PC-9 (cell line): Measurements from ENCODE around the gene PLCB3. TPM values are rescaled to one million over a fixed set of nuclear protein-coding genes. Genes with fewer than 3 reads are reported as not detected.

ENCODE experiments used
- BruUV-seq: library from RNA; stranded (reverse); fragments of 400-500 nt; replicated peaks from 2 replicates; lab custom pipeline; 2021; lab: Mats Ljungman, UMichigan
- CTCF ChIA-PET: fragments of 300-600 bp; sonication (Branson Sonifier 250); formaldehyde crosslinking; loops from one replicate; lab custom pipeline; 2022; ENCODE audit warnings: antibody characterized with exemption; lab: Charles Lee
- POLR2A ChIA-PET: fragments of 300-600 bp; sonication (Branson Sonifier 250); formaldehyde crosslinking; loops from one replicate; lab custom pipeline; 2022; ENCODE audit warnings: antibody characterized with exemption; ENCODE audit not compliant: unreplicated experiment; lab: Charles Lee
- DNase-seq, 2 experiments: peaks; one replicate each; pipeline versions ENCODE4 v3.0.0 to v3.0.0-alpha.2; 2015 to 2022; ENCODE audit warnings: mixed read lengths in 1 of 2
- H2AFZ ChIP-seq: fragments of 200-600 bp; sonication (generic); 2 replicates; pipeline ENCODE4 v1.8.1; 2017; ENCODE audit warnings: antibody characterized with exemption
- H3F3A ChIP-seq: fragments of 200-600 bp; sonication (generic); 2 replicates; pipeline ENCODE4 v1.8.1; 2017; ENCODE audit warnings: antibody characterized with exemption, mild to moderate bottlenecking, low read depth; ENCODE audit not compliant: insufficient read depth
- H3K27ac ChIP-seq: fragments of 200-600 bp; sonication (generic); 2 replicates; pipeline ENCODE4 v1.6.1; 2016; ENCODE audit warnings: mixed run types
- H3K27me3 ChIP-seq: fragments of 200-600 bp; sonication (generic); 2 replicates; pipeline ENCODE4 v1.6.1; 2016; ENCODE audit warnings: low read depth, mixed run types; ENCODE audit not compliant: insufficient read depth
- H3K36me3 ChIP-seq: fragments of 200-600 bp; sonication (generic); 2 replicates; pipeline ENCODE4 v1.6.1; 2016; ENCODE audit warnings: low read depth, mixed run types
- H3K4me1 ChIP-seq: fragments of 200-600 bp; sonication (generic); replicated peaks from 2 replicates; pipeline ENCODE4 v1.6.1; 2016; ENCODE audit warnings: mixed run types; ENCODE audit not compliant: insufficient read depth
- H3K4me2 ChIP-seq: fragments of 200-600 bp; sonication (generic); 2 replicates; pipeline ENCODE4 v1.6.1; 2017; ENCODE audit warnings: mixed run types
- H3K4me3 ChIP-seq: fragments of 200-600 bp; sonication (generic); 2 replicates; pipeline ENCODE4 v1.6.1; 2016; ENCODE audit warnings: mixed run types
- H3K79me2 ChIP-seq: fragments of 200-600 bp; sonication (generic); 2 replicates; pipeline ENCODE4 v1.6.1; 2017; ENCODE audit warnings: low read depth, mixed run types
- H3K9me2 ChIP-seq: fragments of 200-600 bp; sonication (generic); 2 replicates; pipeline ENCODE4 v1.8.1; 2017; ENCODE audit warnings: mild to moderate bottlenecking; ENCODE audit not compliant: insufficient read depth
- H3K9me3 ChIP-seq: fragments of 200-600 bp; sonication (generic); 2 replicates; pipeline ENCODE4 v1.8.1; 2016; ENCODE audit warnings: low read depth; ENCODE audit not compliant: insufficient read depth
- H4K20me1 ChIP-seq: fragments of 200-600 bp; sonication (generic); 2 replicates; pipeline ENCODE4 v1.8.1; 2017; ENCODE audit not compliant: insufficient read depth
- CTCF ChIP-seq: fragments of 200-600 bp; sonication (generic); conservative IDR thresholded peaks from 2 replicates; pipeline ENCODE4 v1.6.1; 2017; ENCODE audit warnings: mixed run types, antibody characterized with exemption, mild to moderate bottlenecking, moderate library complexity
- EZH2 ChIP-seq: fragments of 200-600 bp; sonication (generic); IDR thresholded peaks from 2 replicates; pipeline ENCODE4 v1.8.0; 2017; ENCODE audit warnings: antibody characterized with exemption, low read depth
- intact Hi-C: fragments of 100-400 bp; cut with micrococcal nuclease; formaldehyde crosslinking; loops from one replicate; pipeline ENCODE4 v1.10.0; 2022; ENCODE audit not compliant: unreplicated experiment
- total RNA-seq: library from RNA; stranded (reverse); gene quantifications from 2 replicates; pipeline ENCODE4 v1.2.3, GENCODE V29; 2021

Gene PLCB3
- total RNA-seq, 1 experiment from 2014 or later: 79.6 TPM

DNA sequence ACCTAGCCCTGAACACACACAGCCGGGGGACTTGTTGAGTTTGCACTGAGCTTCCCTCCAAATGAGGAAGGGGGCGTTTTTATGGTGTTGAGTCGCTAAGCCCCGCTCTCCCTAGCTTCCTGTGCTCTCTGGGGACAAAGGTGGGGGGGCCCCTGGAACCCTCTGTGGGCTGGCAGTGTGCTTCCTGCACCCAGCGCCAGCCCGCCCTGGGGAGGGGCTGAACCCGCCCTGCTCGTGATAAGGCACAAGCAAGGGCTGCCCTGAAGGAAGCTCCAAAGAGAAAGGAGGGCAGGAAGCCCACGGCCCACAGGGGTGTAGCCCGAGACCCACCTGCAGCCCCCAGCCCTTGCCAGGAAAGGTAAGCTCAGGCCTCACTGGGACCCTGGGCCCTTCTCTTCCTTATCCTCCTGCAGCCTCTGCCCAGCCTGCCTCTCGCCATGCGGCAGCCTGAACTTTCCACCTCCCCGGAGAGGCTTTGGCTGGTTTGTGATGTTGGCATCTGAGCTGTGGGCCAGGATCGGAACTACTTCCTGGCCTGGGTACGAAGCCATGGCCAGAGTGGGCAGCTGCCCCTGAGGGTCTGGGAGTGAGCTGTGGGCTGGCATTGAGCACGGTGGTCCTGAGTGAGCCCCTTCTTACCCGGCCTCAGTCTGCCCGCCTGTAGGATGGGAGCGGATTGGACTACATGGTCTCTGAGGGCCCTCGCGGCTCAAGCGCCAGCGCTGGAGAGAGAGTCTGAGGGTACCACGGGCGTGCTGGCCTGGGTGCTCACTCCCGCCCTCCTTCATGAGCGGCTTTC is 44.7 kb upstream of the PLCB3 start, which contains the start of gene FERMT3:
TSS of gene FERMT3 (plus strand) at position 265 of the 799 bp plus-strand sequence. CDS start 644 bp downstream, outside the sequence.
- Histone ChIP-seq H3K79me2 (no peaks in the 10 kb centered on the region), H3F3A (peaks cover 63% of the 10 kb centered on the region), H3K36me3 (peaks cover 11% of the 10 kb centered on the region; the same call in 1 of the 2 replicates), H3K4me2 (no peak within 1 kb of the TSS), H4K20me1 (peaks cover 24% of the 10 kb centered on the region), H3K9me2 (no peaks in the 10 kb centered on the region), H3K27ac (no peak within 1 kb of the TSS), H3K27me3 (no peaks in the 10 kb centered on the region), H2AFZ (no peak within 1 kb of the TSS), H3K4me3 (no peak within 1 kb of the TSS), H3K4me1 (0 out of 2 replicates have a peak, but pooled peaks cover 4% of the 10 kb centered on the region), H3K9me3 (no peaks in the 10 kb centered on the region)
- intact Hi-C loops: no loop called here
- TF ChIP-seq CTCF (no peak), EZH2 (no peak)
- ChIA-PET POLR2A (interaction anchor here (0.5 to 0.6 kb wide), 2 partner anchors 15 to 40 kb away, joined by 5 to 6 read pairs; no protein-coding TSS in a partner anchor), CTCF (interaction anchor here (0.5 to 0.7 kb wide), 4 partner anchors 19 to 1401 kb away, joined by 3 to 7 read pairs (median 4); partner anchors contain the start of genes NUDT22, NXF1 and TRPT1)
- BruUV-seq: no TSS peak
- no peak for DNase-seq

DNA sequence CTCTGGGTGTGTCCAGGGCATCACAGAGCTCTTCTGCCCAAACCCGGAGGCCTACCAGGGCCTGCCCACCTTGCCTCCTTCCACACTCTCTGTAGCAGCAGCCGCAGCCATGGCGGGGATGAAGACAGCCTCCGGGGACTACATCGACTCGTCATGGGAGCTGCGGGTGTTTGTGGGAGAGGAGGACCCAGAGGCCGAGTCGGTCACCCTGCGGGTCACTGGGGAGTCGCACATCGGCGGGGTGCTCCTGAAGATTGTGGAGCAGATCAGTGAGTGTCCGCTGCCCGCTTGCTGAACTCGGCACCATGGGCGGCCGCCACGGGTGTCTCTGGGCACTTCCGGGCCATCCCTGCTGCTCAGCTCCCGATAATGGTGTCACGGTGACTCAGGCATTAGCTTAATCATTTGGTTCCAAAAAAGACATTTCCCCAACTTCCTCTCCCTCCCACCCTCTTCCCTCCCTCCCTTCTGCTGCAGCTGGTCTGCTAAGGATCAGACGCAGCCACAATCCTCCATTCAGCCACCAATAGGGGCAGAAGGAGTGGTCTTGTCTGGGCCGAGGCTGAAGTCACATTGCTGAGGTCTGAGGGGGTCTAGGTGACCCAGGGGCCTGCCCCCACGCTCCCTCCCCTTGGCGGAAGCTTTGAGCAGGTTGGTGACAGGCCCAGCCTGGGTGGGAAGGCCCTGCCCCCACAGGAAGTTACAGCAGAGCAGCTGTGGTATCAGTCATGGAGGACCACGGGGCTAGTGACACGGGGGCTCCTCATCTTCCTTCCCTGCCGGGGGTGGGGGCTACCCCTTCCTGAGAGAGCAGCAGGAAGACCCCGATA is 43.9 kb upstream of the PLCB3 start:
- Histone ChIP-seq H3K4me1 (0 out of 2 replicates have a peak, but pooled peaks cover 4% of the 10 kb centered on the region), H3F3A (peaks cover 55% of the 10 kb centered on the region), H2AFZ (no peak overlapping the region), H3K4me2 (no peak overlapping the region), H3K27me3 (no peaks in the 10 kb centered on the region), H3K27ac (no peak overlapping the region), H3K79me2 (no peaks in the 10 kb centered on the region), H3K9me3 (no peaks in the 10 kb centered on the region), H3K4me3 (no peak overlapping the region), H3K36me3 (0 out of 2 replicates have a peak, but pooled peaks cover 6% of the 10 kb centered on the region), H4K20me1 (peaks cover 21% of the 10 kb centered on the region), H3K9me2 (no peaks in the 10 kb centered on the region)
- BruUV-seq: no TSS peak
- no peak for DNase-seq
- intact Hi-C loops: no loop called here
- ChIA-PET CTCF (interaction anchor here (0.5 to 0.7 kb wide), 4 partner anchors 77 to 1402 kb away, joined by 3 to 7 read pairs (median 3); partner anchors contain the start of gene NXF1), POLR2A (no interaction called here)
- TF ChIP-seq EZH2: no peak
- TF ChIP-seq CTCF: no peak
